Mesenteric fat pad (tissue), 1 donor: ENCODE data around the gene CCAR1. TPM values are rescaled to one million over a fixed set of nuclear protein-coding genes. Genes with fewer than 3 reads are reported as not detected.
A peak's percentile ranks its signal among the peaks of the same experiment; 100 is the strongest.
"Not testable (repeated sequence)": the region's sequence is repeated elsewhere in the genome, so short reads cannot be mapped to it uniquely, and the experiment has no call there.

Experiments used
- DNase-seq: peaks from one replicate; pipeline ENCODE4 v3.0.0-alpha.2; 2020; ENCODE audit warnings: low spot score
- long read RNA-seq: library from polyadenylated mRNA; unstranded; transcript quantifications from one replicate; pipeline ENCODE4 v2.0.0, GENCODE V29; 2020
- total RNA-seq: library from RNA; stranded (reverse); fragmentation: NEBNext Ultra II Directional; extraction: Animal tissue kit (Norgen Biotek cat#: 25700); gene quantifications from one replicate; pipeline ENCODE4 v1.2.1, GENCODE V29; 2021
- donor health status: DM: yes; HTN: yes; CAD: no.

The CCAR1 gene, protein sequence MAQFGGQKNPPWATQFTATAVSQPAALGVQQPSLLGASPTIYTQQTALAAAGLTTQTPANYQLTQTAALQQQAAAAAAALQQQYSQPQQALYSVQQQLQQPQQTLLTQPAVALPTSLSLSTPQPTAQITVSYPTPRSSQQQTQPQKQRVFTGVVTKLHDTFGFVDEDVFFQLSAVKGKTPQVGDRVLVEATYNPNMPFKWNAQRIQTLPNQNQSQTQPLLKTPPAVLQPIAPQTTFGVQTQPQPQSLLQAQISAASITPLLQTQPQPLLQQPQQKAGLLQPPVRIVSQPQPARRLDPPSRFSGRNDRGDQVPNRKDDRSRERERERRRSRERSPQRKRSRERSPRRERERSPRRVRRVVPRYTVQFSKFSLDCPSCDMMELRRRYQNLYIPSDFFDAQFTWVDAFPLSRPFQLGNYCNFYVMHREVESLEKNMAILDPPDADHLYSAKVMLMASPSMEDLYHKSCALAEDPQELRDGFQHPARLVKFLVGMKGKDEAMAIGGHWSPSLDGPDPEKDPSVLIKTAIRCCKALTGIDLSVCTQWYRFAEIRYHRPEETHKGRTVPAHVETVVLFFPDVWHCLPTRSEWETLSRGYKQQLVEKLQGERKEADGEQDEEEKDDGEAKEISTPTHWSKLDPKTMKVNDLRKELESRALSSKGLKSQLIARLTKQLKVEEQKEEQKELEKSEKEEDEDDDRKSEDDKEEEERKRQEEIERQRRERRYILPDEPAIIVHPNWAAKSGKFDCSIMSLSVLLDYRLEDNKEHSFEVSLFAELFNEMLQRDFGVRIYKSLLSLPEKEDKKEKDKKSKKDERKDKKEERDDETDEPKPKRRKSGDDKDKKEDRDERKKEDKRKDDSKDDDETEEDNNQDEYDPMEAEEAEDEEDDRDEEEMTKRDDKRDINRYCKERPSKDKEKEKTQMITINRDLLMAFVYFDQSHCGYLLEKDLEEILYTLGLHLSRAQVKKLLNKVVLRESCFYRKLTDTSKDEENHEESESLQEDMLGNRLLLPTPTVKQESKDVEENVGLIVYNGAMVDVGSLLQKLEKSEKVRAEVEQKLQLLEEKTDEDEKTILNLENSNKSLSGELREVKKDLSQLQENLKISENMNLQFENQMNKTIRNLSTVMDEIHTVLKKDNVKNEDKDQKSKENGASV
- total RNA-seq: 51.9 TPM
- long read RNA-seq, partial matches to known transcripts: 57 of 74 reads
- long read RNA-seq, other reads (novel, unspliced or antisense): 14 of 74 reads

DNA sequence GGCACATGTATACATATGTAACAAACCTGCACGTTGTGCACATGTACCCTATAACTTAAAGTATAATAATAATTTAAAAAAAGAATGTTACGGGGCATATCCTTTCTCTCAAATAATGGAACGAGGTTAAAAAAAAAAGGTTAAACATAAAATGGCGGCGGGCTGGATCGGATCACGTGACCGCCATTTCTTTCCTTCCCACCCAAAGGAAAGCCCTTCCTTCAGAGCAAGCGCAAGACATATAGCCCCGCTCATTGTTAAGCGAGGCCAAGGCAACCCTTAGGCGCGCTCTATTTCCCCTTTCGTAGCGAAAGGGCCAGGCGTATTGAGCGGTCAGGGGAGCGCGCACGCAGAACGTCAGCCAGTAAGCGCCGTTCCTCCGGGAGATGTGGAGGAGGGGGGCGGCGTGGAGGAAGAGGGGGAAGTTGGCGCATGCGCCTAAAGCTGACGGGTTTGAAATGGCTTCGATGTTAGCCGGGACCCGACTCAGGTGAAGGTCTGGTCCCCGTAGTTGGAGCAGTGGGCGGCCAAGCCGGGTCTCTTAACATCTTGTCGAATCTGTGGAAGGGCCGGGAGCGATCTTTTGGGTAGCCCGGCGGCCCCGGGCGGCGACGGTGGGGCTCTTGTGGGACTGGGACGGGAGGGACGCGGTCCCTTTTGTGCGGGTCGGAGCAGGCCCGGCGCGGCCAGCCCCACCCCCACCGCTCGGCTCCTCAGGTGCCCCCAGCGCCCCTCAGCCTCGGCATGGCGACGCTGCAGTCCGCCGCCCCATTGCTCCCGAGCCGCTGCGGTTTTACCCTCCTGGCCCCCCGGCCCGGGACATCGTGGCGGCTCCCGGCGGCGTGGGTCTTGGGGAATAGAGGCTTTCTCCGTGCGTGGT, at the start of gene CCAR1:
Gene CCAR1, plus strand, starts transcription at position 447 of the 880 bp plus-strand sequence. CDS start 1,266 bp downstream, outside the sequence.
- peak; percentile 97 for DNase-seq

GRCh38 chr10:68684413-68684812, 36.6 kb upstream of the CCAR1 start:
- no peak for DNase-seq

- no peak for DNase-seq
Observed at GRCh38 chr10:68696018-68696417, 25.0 kb upstream of the CCAR1 start.

DNA sequence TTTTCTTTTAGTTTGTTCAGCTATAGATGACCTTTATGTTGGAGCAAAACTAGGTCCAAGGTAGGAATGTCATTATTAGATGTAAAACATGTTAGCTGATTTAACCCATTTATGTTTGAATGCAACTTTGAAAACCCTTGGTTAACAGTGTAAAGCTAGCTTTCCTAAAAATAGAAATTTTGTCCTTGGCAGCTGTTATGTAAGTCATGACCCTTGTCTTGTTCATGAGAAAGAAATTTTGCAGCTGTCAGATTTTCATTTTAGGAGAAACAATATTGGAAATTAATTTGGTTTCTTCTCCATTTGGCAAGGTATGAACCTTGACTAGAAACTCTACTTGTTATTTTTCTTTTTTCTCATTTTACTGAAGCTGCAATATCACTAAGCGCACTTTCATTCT, 23.9 kb upstream of the CCAR1 start:
- DNase-seq: no peak

DNA sequence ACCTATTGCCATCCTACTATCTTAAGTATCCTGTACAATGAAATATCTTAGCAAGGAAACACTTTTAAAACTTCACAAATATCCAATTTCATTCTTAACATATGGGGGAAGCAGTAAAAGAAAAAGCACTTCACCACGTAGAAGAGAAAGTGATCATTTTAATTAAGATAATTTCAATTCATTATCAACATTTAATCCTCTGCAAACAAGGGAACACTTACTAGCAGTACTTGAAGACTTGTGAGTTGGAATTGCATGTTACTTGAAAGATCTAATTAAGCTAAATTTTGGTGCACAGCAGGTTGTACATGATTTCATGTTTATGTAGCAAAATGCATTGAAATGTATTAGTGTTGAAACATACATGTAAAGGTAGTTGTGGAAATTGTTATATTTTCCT, 20.8 kb upstream of the CCAR1 start:
- no peak for DNase-seq

GRCh38 chr10:68705548-68705947, 15.5 kb upstream of the CCAR1 start:
- DNase-seq: no peak

- not testable (repeated sequence) for DNase-seq
Observed at GRCh38 chr10:68708987-68709386, 12.1 kb upstream of the CCAR1 start.

DNA sequence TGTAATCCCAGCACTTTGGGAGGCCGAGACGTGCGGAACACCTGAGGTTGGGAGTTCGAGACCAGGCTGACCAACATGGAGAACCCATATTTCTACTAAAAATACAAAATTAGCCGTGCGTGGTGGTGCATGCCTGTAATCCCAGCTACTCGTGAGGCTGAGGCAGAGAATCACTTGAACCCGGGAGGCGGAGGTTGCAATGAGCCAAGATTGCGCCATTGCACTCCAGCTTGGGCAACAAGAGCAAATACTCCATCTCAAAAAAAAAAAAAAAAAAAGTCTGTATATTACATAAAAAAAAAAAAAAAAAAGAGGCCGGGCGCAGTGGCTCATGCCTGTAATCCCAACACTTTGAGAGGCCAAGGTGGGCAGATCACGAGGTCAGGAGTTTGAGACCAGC, 8.0 kb upstream of the CCAR1 start:
- DNase-seq: peak; percentile 47

- peak; percentile 53 for DNase-seq
Observed at GRCh38 chr10:68717435-68717834, 3.6 kb upstream of the CCAR1 start.

DNA sequence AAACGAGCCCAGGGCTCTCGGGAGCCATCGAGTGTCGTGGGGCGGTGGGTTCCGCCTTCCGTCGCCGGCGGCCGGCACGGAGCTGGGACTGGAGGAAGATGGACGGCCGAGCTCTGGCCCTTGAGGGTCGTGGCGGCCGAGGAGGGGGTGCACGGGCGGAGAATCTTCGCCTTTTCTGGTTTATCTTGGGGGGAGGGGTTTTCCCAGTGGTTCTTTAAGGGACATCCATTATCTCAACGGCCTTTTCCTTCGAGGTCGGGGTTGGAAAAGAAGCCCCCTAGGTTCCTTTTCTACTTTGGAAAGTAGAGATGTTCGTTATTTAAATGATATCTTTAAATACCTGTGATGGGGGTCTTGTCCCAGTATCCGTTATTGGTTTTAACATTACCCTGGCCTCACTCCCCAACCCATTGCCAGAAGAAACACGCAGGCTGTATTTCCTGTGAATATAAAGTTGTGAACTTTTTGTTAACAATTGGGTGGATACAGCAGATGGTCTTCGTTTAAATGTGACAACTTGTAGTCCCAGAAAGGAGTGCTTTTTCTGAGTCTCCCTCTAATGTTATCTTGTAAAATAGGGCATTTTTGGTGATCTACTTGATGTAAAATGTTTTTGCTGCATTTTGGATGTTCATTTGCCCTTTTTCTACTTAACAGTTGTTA, 765 bp downstream of the CCAR1 start:
- DNase-seq: no peak

GRCh38 chr10:68725016-68725415, 4.0 kb downstream of the CCAR1 start:
- peak; percentile 14 for DNase-seq

DNA sequence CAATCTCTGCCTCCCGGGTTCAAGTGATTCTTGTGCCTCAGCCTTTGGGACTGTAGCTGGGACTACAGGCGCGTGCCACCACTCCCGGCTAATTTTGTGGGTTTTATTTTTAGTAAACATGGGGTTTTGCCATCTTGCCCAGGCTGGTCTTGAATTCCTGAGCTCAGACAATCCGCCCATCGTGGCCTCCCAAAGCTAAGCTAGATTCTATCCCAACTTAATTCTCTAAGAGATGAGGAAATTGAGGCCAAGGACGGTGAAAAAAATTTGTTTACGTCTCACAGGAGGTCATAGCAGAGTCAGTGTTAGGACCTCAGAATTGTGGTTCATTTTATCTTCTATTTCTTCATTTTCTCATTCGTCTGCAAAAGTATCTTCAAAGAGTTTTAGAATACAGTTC, 6.1 kb downstream of the CCAR1 start:
- DNase-seq: peak; percentile 33

GRCh38 chr10:68732651-68733050, 11.6 kb downstream of the CCAR1 start:
- peak; percentile 18 for DNase-seq

DNA sequence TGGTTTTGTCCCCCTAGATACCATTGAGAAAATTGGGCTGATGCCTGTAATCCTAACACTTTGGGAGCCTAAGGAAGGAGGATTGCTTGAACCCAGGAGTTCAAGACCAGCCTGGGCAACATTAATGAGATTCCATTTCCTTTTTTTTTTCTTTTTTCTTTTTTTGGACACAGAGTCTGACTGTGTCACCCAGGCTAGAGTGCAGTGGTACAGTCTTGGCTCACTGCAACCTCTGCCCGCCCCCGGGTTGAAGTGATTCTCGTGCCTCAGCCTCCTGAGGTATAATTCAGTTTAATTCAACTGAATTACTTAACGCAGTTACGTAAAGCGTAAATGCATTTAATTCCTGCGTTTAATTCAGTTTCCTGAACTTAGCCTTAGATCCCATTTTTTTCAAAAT, 13.3 kb downstream of the CCAR1 start:
- peak; percentile 14 for DNase-seq

GRCh38 chr10:68735119-68735518, 14.1 kb downstream of the CCAR1 start:
- no peak for DNase-seq

DNA sequence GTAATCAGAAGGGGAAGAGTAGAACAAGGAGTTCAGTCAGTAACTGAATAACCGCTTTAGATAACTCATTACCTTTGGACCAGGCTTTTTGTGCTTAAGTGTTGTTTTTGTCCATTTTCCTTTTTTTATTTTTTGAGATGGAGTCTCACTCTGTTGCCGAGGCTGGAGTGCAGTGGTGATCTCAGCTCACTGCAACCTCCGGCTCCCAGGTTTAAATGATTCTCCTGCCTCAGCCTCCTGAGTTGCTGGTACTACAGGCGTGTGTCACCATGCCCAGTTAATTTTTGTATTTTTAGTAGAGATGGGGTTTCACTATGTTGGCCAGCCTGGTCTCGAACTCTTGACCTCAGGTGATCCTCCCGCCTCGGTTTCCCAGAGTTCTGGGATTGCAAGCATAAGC, 14.7 kb downstream of the CCAR1 start:
- DNase-seq: peak; percentile 11

GRCh38 chr10:68740676-68741075, 19.6 kb downstream of the CCAR1 start:
- DNase-seq: not testable (repeated sequence)

DNA sequence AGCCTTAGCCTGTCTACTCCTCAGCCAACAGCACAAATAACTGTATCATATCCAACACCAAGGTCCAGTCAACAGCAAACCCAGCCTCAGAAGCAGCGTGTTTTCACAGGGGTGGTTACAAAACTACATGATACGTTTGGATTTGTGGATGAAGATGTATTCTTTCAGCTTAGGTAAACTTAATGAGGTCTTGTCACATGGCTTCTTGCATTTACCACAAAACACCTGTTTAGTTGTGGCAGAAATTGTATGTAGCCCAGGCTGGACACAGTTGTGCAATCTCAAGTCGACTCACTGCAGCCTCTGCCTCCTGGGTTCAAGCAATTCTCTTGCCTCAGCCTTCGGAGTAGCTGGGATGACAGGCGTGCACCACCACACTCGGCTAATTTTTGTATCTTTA, 21.4 kb downstream of the CCAR1 start:
- DNase-seq: peak; percentile 5

- DNase-seq: peak; percentile 12
Observed at GRCh38 chr10:68752711-68753350, 31.8 kb downstream of the CCAR1 start.
